Body of pancreas (tissue), 4 donors: ENCODE results near the gene SLC44A1.

Experiments
- CTCF ChIP-seq, 7 experiments: fragments of 450-650 bp in 4 of 7; fragments of 200-600 bp in 3 of 7; sonication (generic) in 3 of 7; IDR thresholded peaks; one replicate each; pipeline ENCODE4 v1.5.1; 2016 to 2019; ENCODE audit warnings: antibody characterized with exemption in 7 of 7
- POLR2A ChIP-seq, 3 donors: fragments of 450-650 bp; IDR thresholded peaks; one replicate each; pipeline ENCODE4 v1.6.1; 2016; ENCODE audit warnings: antibody characterized with exemption in 3 of 3, mild to moderate bottlenecking in 2 of 3

DNA sequence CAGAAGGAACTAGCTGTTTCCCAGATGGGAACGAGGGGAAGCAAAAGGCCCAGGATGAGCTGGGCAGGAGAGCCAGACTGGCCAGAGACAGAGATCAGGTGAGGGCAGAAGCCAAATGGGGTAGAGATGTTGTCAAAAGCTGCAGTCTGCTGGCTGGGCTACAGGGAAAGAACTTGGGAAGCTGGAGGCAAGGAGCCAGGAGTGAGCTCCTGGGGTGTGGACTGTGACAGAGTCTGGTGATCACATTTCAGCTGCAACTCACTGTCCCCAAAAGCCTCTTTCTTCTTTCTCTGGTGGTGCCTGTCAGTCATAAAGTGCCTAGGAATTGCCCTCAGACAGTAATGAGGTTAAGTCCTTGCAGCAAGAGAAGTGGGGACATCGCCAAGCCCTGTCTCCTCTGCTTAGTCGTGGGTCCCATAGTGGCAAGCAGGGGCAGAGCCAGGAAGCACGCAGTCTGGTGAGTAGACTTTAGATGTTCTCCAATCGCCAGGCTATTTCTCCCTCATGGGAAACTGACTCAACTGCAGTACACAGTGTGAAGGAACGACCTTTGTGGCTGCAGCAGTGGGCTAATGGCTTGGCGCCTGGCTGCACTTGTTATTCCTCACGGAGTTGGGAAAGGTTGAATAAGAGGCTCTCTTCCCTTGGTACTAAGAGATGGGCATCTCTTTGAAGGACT, 200.9 kb downstream of the SLC44A1 start:
- TF ChIP-seq CTCF (IDR thresholded peaks at IDR 0.05) = no peak
- no peak for TF ChIP-seq POLR2A (IDR thresholded peaks at IDR 0.05)
